Daoy (cell line): ENCODE results near the gene ATL3. TPM values are rescaled to one million over a fixed set of nuclear protein-coding genes. Genes with fewer than 3 reads are reported as not detected.
A peak's percentile ranks its signal among the peaks of the same experiment; 100 is the strongest.
"Not testable (repeated sequence)": the region's sequence is repeated elsewhere in the genome, so short reads cannot be mapped to it uniquely, and the experiment has no call there.

Source experiments
- DNase-seq: peaks from one replicate; pipeline ENCODE4 v3.0.0-alpha.2; 2015; ENCODE audit warnings: low read depth
- total RNA-seq: library from RNA; depleted of rRNA; stranded (reverse); fragments of >200 nt; shearing (Covaris generic); gene quantifications from 2 replicates; pipeline ENCODE4 v1.2.3, GENCODE V29; 2014; rRNA removed

The ATL3 gene
- total RNA-seq = 36.3 and 44.4 TPM in 2 replicates

- peak; percentile 97 for DNase-seq
These were observed at the start of gene ATL3 for GRCh38 chr11:63671322-63672155. TSS of gene ATL3 (minus strand) at chr11:63671376. CDS start at chr11:63671335, 41 bp downstream.

GRCh38 chr11:63720611-63721010 is 49.4 kb upstream of the ATL3 start:
- DNase-seq = no peak

GRCh38 chr11:63719987-63720386 is 48.8 kb upstream of the ATL3 start:
- DNase-seq = peak; percentile 4

- no peak for DNase-seq
These were observed 47.8 kb upstream of the ATL3 start for GRCh38 chr11:63719001-63719400.

- no peak for DNase-seq
These were observed 44.9 kb upstream of the ATL3 start for GRCh38 chr11:63716046-63716445.

- DNase-seq = no peak
These were observed 42.6 kb upstream of the ATL3 start for GRCh38 chr11:63713766-63714165.

- DNase-seq = no peak
These were observed 40.7 kb upstream of the ATL3 start for GRCh38 chr11:63711838-63712237.

- DNase-seq = peak; percentile 70
These were observed 39.5 kb upstream of the ATL3 start for GRCh38 chr11:63710476-63711217.

- no peak for DNase-seq
These were observed 38.2 kb upstream of the ATL3 start for GRCh38 chr11:63709336-63709884.

- DNase-seq = no peak
These were observed 37.6 kb upstream of the ATL3 start for GRCh38 chr11:63708764-63709163.

GRCh38 chr11:63705526-63705925 is 34.4 kb upstream of the ATL3 start:
- DNase-seq = no peak

GRCh38 chr11:63699896-63700295 is 28.7 kb upstream of the ATL3 start:
- no peak for DNase-seq

GRCh38 chr11:63698976-63699733 is 28.0 kb upstream of the ATL3 start:
- no peak for DNase-seq

- DNase-seq = no peak
These were observed 23.4 kb upstream of the ATL3 start for GRCh38 chr11:63694596-63694995.

- DNase-seq = no peak
These were observed 16.7 kb upstream of the ATL3 start for GRCh38 chr11:63687845-63688244.

GRCh38 chr11:63686926-63687325 is 15.8 kb upstream of the ATL3 start:
- no peak for DNase-seq

- not testable (repeated sequence) for DNase-seq
These were observed 14.1 kb upstream of the ATL3 start for GRCh38 chr11:63685158-63685721.

- no peak for DNase-seq
These were observed 12.2 kb upstream of the ATL3 start for GRCh38 chr11:63683133-63683991.

- DNase-seq = peak; percentile 20
These were observed 11.2 kb upstream of the ATL3 start for GRCh38 chr11:63682066-63683021.
